NCI-H2107 treated with DMSO at 0.1 percent for 48 hours (cell line): Measurements from ENCODE around the gene RNFT2.
A peak's percentile ranks its signal among the peaks of the same experiment; 100 is the strongest.

Experiments
- DNase-seq: peaks from one replicate; lab custom pipeline; 2025; ENCODE audit not compliant: unreplicated experiment; lab: John Stamatoyannopoulos, UW

The RNFT2 gene

GRCh38 chr12:116876151-116876869 lies 138.2 kb downstream of the RNFT2 start:
- DNase-seq: no peak

DNA sequence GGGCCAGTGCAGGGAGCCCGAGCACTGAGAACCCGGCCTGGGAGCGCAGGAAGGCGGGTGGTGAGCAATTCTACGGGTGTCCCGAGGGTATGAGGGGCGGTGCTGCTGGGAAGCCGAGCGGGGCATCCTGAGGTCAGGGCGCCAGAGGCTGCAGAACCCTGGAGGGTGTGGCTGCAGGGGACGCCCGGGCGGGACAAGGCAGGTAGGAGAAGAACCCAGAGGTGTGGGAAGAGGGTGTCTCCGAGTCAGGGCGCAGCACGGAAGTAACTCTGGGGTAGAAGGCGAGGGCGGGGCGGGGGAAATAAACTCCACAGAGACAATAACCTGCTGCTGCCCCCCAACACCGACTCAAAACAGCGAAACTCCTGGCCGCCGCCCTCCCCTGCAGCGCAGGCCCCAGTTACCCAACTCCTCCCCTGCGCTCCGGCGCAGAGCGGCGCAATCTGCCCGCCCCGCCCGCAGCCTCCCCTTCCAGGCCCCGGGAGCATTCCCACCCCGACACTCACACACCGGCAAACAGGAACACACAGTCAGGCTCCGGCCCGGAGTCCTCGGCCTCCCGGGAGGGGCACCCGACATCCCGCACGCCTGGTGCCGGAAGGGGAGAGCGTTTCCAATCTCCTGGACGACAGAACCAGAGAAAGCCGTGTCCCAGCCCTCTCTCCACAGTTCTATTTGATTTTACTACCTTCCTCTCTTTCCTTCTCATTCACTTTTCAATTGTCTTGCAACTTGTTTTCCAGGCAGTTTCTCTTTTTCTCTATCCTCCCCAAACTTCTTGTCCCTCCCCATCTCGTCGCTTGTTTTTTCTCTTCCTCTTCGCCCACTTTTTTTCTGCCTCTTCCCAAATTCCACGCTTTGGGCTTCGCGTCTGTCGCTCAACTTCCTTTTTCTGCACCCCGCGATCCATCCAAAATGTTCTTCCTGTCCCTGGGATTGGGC lies 140.7 kb downstream of the RNFT2 start:
- no peak for DNase-seq

GRCh38 chr12:116879509-116880212 lies 141.5 kb downstream of the RNFT2 start:
- no peak for DNase-seq

GRCh38 chr12:116880213-116880816 lies 142.2 kb downstream of the RNFT2 start:
- no peak for DNase-seq

GRCh38 chr12:116880817-116881324 lies 142.8 kb downstream of the RNFT2 start:
- DNase-seq: peak; percentile 14

DNA sequence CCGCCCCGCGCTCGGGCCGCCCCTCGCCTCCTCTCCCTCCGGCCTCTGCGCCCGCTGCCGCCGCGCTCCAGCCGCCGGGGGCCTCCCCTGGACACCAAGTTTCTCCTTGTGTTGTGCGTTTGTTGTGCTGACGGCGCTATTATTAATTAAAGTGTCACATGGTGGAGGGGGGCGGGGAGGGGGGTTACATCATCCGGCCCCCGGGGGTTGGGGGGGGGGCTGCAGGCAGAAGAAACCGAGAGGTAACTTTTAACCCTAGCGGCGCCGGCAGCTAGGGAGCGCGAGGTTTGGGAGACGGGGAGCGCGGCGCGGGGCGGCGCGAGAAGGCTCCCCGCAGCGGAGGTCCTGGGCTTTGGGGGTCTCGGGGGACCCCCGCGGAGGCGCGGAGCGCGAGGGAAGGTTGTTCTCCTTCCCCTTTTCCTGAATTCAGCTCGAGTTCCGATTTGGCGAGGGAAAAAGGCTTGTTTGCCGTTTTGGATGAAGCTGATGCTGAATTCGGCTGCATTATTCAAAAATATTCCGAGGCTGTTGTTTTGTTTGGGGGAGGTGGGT lies 143.3 kb downstream of the RNFT2 start, which contains the start of gene HRK:
HRK (minus strand) TSS at position 117 of the 552 bp plus-strand sequence. CDS start 134 bp downstream, outside the sequence.
- DNase-seq: no peak

GRCh38 chr12:116881877-116882507 lies 143.9 kb downstream of the RNFT2 start:
- DNase-seq: no peak

DNA sequence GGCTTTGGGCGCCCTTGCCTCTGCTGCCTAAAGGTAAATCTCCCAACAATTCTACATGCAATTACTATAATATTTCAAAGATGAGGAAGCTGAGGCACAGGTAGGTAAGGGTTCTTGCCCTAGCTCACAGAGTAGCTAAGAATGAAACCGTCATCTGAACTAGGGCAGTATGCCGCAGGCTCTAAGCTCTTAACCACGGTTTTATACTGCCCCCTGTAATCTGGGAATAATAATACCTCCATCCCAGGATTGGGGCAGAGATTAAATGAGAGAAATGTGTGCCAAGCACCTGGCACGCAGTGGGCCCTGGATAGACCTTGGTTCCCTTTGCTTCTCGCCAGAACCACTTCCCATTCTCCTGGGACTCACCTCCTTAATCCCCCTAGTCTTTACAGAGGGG lies 144.6 kb downstream of the RNFT2 start:
- peak; percentile 53 for DNase-seq

DNA sequence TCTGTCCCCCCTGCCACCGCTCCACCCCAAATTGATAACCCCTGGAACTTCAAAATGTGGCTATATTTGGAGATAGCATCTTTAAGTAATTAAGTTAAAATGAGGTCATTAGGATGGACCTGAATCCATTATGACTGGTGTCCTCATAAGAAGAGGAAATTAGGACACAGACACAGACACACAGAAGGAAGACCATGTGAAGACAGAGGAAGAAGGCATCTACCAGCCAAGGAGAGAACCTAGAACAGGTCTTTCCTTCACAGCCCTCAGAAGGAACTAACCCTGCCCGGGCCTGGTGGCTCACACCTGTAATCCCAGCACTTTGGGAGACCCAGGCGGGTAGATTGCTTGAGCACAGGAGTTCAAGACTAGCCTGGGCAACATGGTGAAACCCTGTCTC lies 146.8 kb downstream of the RNFT2 start:
- DNase-seq: no peak

DNA sequence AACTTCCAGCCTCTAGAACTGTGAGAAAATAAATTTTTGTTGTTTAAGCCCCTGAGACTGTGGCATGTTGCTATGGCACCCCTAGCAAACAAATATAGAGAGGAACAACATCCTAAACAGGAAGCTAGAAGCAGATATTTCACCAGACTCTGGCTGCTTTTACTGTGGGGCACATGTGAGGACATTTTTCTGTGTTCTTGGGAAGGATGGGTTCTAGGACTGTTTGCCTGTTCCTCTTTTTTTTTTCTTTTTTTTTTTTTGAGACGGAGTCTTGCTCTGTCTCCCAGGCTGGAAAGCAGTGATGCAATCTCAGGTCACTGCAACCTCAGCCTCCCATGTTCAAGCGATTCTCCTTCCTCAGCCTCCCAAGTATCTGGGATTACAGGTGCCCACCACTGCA lies 147.4 kb downstream of the RNFT2 start:
- DNase-seq: no peak

GRCh38 chr12:116887244-116887643 lies 149.1 kb downstream of the RNFT2 start:
- no peak for DNase-seq

GRCh38 chr12:116887897-116888296 lies 149.8 kb downstream of the RNFT2 start:
- DNase-seq: no peak

- DNase-seq: no peak
Observed at GRCh38 chr12:116890330-116890729, 152.2 kb downstream of the RNFT2 start.

DNA sequence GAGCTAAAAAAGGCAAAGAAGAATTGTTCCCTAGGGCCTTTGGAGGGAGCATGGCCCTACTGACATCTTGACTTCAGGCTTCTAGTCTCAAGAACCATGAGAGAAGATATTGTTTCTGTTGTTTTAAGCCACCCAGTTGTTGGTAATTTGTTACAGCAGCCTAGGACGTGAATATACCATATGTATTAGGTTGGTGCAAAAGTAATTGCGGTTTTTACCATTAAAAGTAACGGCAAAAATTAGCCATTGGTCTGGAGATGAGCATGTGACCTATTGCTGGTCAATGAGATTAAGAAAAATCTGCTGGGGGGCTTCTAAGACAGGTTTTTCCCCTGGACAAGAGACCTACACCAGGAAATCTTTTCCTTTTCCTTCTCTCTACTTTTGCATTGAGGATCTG lies 152.9 kb downstream of the RNFT2 start:
- no peak for DNase-seq

DNA sequence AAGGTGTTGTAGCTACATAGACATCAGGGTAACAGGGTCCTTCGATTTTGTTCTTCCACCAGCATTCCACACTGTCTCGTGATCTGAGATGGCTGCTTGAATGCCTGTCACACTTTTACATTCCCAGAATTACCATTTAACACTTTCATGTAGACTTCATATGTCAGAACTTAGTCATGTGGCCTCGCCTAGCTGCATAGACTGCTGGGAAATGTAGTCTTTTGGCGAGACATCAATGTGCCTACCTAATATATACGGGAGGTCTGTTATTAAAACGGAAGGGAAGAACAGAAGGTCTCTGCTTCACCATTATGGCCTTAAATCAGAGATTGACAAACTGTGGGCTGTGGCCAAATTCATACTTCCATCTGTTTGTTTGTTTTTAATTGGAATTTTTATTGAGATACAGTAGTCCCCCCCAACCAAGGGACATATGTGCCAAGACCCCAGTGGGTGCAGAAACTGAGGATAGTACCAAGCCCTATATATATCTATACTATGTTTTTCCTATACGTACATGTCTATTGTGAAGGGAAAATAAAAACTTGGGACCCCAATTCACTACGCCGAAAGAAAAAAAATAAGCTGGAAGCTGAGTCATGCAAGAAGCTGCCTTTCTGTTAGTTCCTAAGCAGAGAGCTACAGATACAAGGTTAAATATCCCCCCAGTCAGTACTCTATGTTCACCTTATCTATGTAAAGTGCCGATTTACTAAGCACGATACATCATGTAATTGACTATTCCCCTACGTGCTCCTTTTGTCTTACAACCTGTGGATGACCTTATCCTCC lies 154.4 kb downstream of the RNFT2 start:
- no peak for DNase-seq

- no peak for DNase-seq
Observed at GRCh38 chr12:116894913-116895312, 156.8 kb downstream of the RNFT2 start.

- DNase-seq: no peak
Observed at GRCh38 chr12:116896411-116896924, 158.4 kb downstream of the RNFT2 start.

DNA sequence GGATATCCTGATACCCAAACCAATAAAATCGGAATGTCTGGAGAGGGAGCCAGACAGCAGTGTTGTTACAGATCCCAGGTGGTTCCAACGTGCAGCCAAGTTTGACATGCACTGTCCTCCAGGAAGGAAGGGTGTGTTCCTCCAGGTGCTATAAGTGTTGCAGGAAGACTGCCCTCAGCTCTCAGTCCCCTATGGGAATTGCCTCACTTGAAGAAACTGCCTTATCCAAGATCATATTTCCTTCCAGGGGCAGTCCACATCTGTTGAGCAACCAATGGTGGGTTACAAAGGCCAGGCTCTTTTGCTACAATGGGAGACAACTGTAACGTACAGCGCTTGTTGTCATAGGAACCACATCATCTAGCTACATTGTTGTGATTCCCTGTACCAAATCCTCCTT lies 159.4 kb downstream of the RNFT2 start:
- no peak for DNase-seq

GRCh38 chr12:116898669-116899068 lies 160.6 kb downstream of the RNFT2 start:
- no peak for DNase-seq
